ENCODE data around the gene DSPP. TPM values are rescaled to one million over a fixed set of nuclear protein-coding genes. Genes with fewer than 3 reads are reported as not detected.
A peak's percentile ranks its signal among the peaks of the same experiment; 100 is the strongest.

Gene DSPP
- total and polyA plus RNA-seq, 3 experiments from 2014 or later: not detected

GRCh38 chr4:87574996-87575395 lies 33.3 kb upstream of the DSPP start:
- H3K27me3 Mint-ChIP-seq: peaks cover 0 to 32% of the 10 kb centered on the region in 2 donors
- no peaks in the 10 kb centered on the region for H3K4me1 ChIP-seq (ENCODE audit: insufficient read depth, low read length)
- ChIA-PET CTCF (no interaction called here), POLR2A (no interaction called here)
- no peak overlapping the region for H3K27ac ChIP-seq (ENCODE audit: low read depth, low read length)
- no peaks in the 10 kb centered on the region for H3K36me3 ChIP-seq (ENCODE audit: insufficient read depth, low read length)
- no peak overlapping the region for H3K4me3 ChIP-seq (ENCODE audit: low read length)
- peaks cover 0 to 9% (median 0%) of the 10 kb centered on the region in 5 donors for H3K9me3 Mint-ChIP-seq
- H3K27me3 ChIP-seq (ENCODE audit: insufficient read depth, low read length, poor library complexity, severe bottlenecking): no peaks in the 10 kb centered on the region
- no peaks in the 10 kb centered on the region for H3K36me3 Mint-ChIP-seq
- no peaks in the 10 kb centered on the region for H3K4me1 Mint-ChIP-seq
- no peak for DNase-seq
- no peak overlapping the region for H3K27ac Mint-ChIP-seq
- H3K9me3 ChIP-seq (ENCODE audit: low read length): no peaks in the 10 kb centered on the region
- H3K4me3 Mint-ChIP-seq: no peak overlapping the region

GRCh38 chr4:87575408-87575807 lies 32.9 kb upstream of the DSPP start:
- DNase-seq: no peak
- CTCF ChIA-PET: no interaction called here
- H3K4me3 Mint-ChIP-seq: no peak overlapping the region

GRCh38 chr4:87575983-87576382 lies 32.3 kb upstream of the DSPP start:
- CTCF ChIA-PET: no interaction called here
- Mint-ChIP-seq H3K4me3 (no peak overlapping the region), H3K36me3 (no peaks in the 10 kb centered on the region), H3K27me3 (peaks cover 0 to 30% of the 10 kb centered on the region in 2 donors), H3K4me1 (no peaks in the 10 kb centered on the region), H3K27ac (no peak overlapping the region), H3K9me3 (peaks cover 0 to 9% (median 0%) of the 10 kb centered on the region in 5 donors)
- Histone ChIP-seq H3K27ac (ENCODE audit: low read depth, low read length) (no peak overlapping the region), H3K36me3 (ENCODE audit: insufficient read depth, low read length) (no peaks in the 10 kb centered on the region), H3K4me1 (ENCODE audit: insufficient read depth, low read length) (no peaks in the 10 kb centered on the region), H3K4me3 (ENCODE audit: low read length) (no peak overlapping the region), H3K9me3 (ENCODE audit: low read length) (no peaks in the 10 kb centered on the region), H3K27me3 (ENCODE audit: insufficient read depth, low read length, poor library complexity, severe bottlenecking) (no peaks in the 10 kb centered on the region)
- no peak for DNase-seq
- POLR2A ChIA-PET: no interaction called here

More at GRCh38 chr4:87575408-87575807, 32.9 kb upstream of the DSPP start:
- no peak overlapping the region for H3K4me3 ChIP-seq (ENCODE audit: low read length)
- POLR2A ChIA-PET: no interaction called here
- no peaks in the 10 kb centered on the region for H3K9me3 ChIP-seq (ENCODE audit: low read length)
- Mint-ChIP-seq H3K9me3 (peaks cover 0 to 9% (median 0%) of the 10 kb centered on the region in 5 donors), H3K27me3 (peaks cover 0 to 32% of the 10 kb centered on the region in 2 donors), H3K4me1 (no peaks in the 10 kb centered on the region), H3K36me3 (no peaks in the 10 kb centered on the region), H3K27ac (no peak overlapping the region)
- H3K36me3 ChIP-seq (ENCODE audit: insufficient read depth, low read length): no peaks in the 10 kb centered on the region
- no peaks in the 10 kb centered on the region for H3K27me3 ChIP-seq (ENCODE audit: insufficient read depth, low read length, poor library complexity, severe bottlenecking)
- H3K27ac ChIP-seq (ENCODE audit: low read depth, low read length): no peak overlapping the region
- no peaks in the 10 kb centered on the region for H3K4me1 ChIP-seq (ENCODE audit: insufficient read depth, low read length)

GRCh38 chr4:87579478-87579877 lies 28.9 kb upstream of the DSPP start:
- H3K27me3 Mint-ChIP-seq: peaks cover 2 to 17% of the 10 kb centered on the region in 2 donors
- H3K27ac Mint-ChIP-seq: no peak overlapping the region
- H3K4me3 Mint-ChIP-seq: no peak overlapping the region
- H3K4me1 Mint-ChIP-seq: no peaks in the 10 kb centered on the region
- CTCF ChIA-PET: no interaction called here
- Histone ChIP-seq H3K36me3 (ENCODE audit: insufficient read depth, low read length) (no peaks in the 10 kb centered on the region), H3K9me3 (ENCODE audit: low read length) (no peaks in the 10 kb centered on the region), H3K4me1 (ENCODE audit: insufficient read depth, low read length) (no peaks in the 10 kb centered on the region), H3K27ac (ENCODE audit: low read depth, low read length) (no peak overlapping the region), H3K27me3 (ENCODE audit: insufficient read depth, low read length, poor library complexity, severe bottlenecking) (no peaks in the 10 kb centered on the region), H3K4me3 (ENCODE audit: low read length) (no peak overlapping the region)
- DNase-seq: no peak
- no peaks in the 10 kb centered on the region for H3K36me3 Mint-ChIP-seq
- H3K9me3 Mint-ChIP-seq: peaks cover 0 to 2% (median 0%) of the 10 kb centered on the region in 5 donors
- POLR2A ChIA-PET: no interaction called here

- Histone ChIP-seq H3K4me1 (ENCODE audit: insufficient read depth, low read length) (no peaks in the 10 kb centered on the region), H3K36me3 (ENCODE audit: insufficient read depth, low read length) (no peaks in the 10 kb centered on the region), H3K27me3 (ENCODE audit: insufficient read depth, low read length, poor library complexity, severe bottlenecking) (no peaks in the 10 kb centered on the region), H3K9me3 (ENCODE audit: low read length) (no peaks in the 10 kb centered on the region), H3K27ac (ENCODE audit: low read depth, low read length) (no peak overlapping the region), H3K4me3 (ENCODE audit: low read length) (no peak overlapping the region)
- no peak for DNase-seq
- Mint-ChIP-seq H3K27me3 (peaks cover 2 to 17% of the 10 kb centered on the region in 2 donors), H3K27ac (peak overlapping the region in 1 of 8 donors; percentile 29), H3K36me3 (no peaks in the 10 kb centered on the region), H3K4me1 (no peaks in the 10 kb centered on the region), H3K9me3 (peaks cover 0 to 2% (median 0%) of the 10 kb centered on the region in 5 donors), H3K4me3 (no peak overlapping the region)
- CTCF ChIA-PET: interaction anchor here (1.0 kb wide), 1 partner anchor 14 kb away, joined by 3 read pairs; no protein-coding TSS in a partner anchor
- POLR2A ChIA-PET: no interaction called here
Measured at GRCh38 chr4:87580057-87580456, 28.3 kb upstream of the DSPP start.

GRCh38 chr4:87584222-87584908 lies 24.0 kb upstream of the DSPP start:
- Mint-ChIP-seq H3K9me3 (peaks cover 0 to 3% (median 0%) of the 10 kb centered on the region in 5 donors), H3K4me1 (no peaks in the 10 kb centered on the region), H3K36me3 (no peaks in the 10 kb centered on the region), H3K4me3 (no peak overlapping the region), H3K27me3 (peaks cover 2 to 12% of the 10 kb centered on the region in 2 donors), H3K27ac (no peak overlapping the region)
- Histone ChIP-seq H3K36me3 (ENCODE audit: insufficient read depth, low read length) (no peaks in the 10 kb centered on the region), H3K4me1 (ENCODE audit: insufficient read depth, low read length) (no peaks in the 10 kb centered on the region), H3K4me3 (ENCODE audit: low read length) (no peak overlapping the region), H3K9me3 (ENCODE audit: low read length) (no peaks in the 10 kb centered on the region), H3K27me3 (ENCODE audit: insufficient read depth, low read length, poor library complexity, severe bottlenecking) (no peaks in the 10 kb centered on the region), H3K27ac (ENCODE audit: low read depth, low read length) (no peak overlapping the region)
- DNase-seq: no peak
- ChIA-PET POLR2A (no interaction called here), CTCF (no interaction called here)

- no peaks in the 10 kb centered on the region for H3K27me3 Mint-ChIP-seq
- CTCF ChIA-PET: no interaction called here
Measured at GRCh38 chr4:87589531-87589930, 18.8 kb upstream of the DSPP start.

GRCh38 chr4:87592124-87592523 lies 16.2 kb upstream of the DSPP start:
- Histone ChIP-seq H3K9me3 (ENCODE audit: low read length) (no peaks in the 10 kb centered on the region), H3K27me3 (ENCODE audit: insufficient read depth, low read length, poor library complexity, severe bottlenecking) (no peaks in the 10 kb centered on the region), H3K4me3 (ENCODE audit: low read length) (no peak overlapping the region), H3K27ac (ENCODE audit: low read depth, low read length) (no peak overlapping the region), H3K36me3 (ENCODE audit: insufficient read depth, low read length) (no peaks in the 10 kb centered on the region), H3K4me1 (ENCODE audit: insufficient read depth, low read length) (no peaks in the 10 kb centered on the region)
- Mint-ChIP-seq H3K36me3 (no peaks in the 10 kb centered on the region), H3K4me3 (no peak overlapping the region), H3K27ac (no peak overlapping the region), H3K9me3 (peaks cover 0 to 4% (median 3%) of the 10 kb centered on the region in 5 donors), H3K27me3 (no peaks in the 10 kb centered on the region), H3K4me1 (no peaks in the 10 kb centered on the region)
- DNase-seq: no peak
- CTCF ChIA-PET: no interaction called here
- POLR2A ChIA-PET: no interaction called here

More at GRCh38 chr4:87589531-87589930, 18.8 kb upstream of the DSPP start:
- Mint-ChIP-seq H3K9me3 (peaks cover 0 to 4% (median 3%) of the 10 kb centered on the region in 5 donors), H3K36me3 (no peaks in the 10 kb centered on the region), H3K27ac (no peak overlapping the region), H3K4me1 (no peaks in the 10 kb centered on the region), H3K4me3 (no peak overlapping the region)
- H3K9me3 ChIP-seq (ENCODE audit: low read length): no peaks in the 10 kb centered on the region
- no peaks in the 10 kb centered on the region for H3K27me3 ChIP-seq (ENCODE audit: insufficient read depth, low read length, poor library complexity, severe bottlenecking)
- no peaks in the 10 kb centered on the region for H3K4me1 ChIP-seq (ENCODE audit: insufficient read depth, low read length)
- no peaks in the 10 kb centered on the region for H3K36me3 ChIP-seq (ENCODE audit: insufficient read depth, low read length)
- H3K27ac ChIP-seq (ENCODE audit: low read depth, low read length): no peak overlapping the region
- no peak overlapping the region for H3K4me3 ChIP-seq (ENCODE audit: low read length)
- no peak for DNase-seq
- POLR2A ChIA-PET: no interaction called here

Data from CD8-positive, alpha-beta memory T cell (primary cell).